Panc1 (cell line): ENCODE results near the gene ASAP2.

ENCODE experiments used
- CTCF ChIP-seq: fragments of 450-650 bp; IDR thresholded peaks from 2 replicates; pipeline ENCODE4 v1.5.1; 2017; ENCODE audit warnings: mild to moderate bottlenecking
- POLR2AphosphoS5 ChIP-seq: IDR thresholded peaks from 2 replicates; pipeline ENCODE4 v1.6.1; 2012; ENCODE audit warnings: mild to moderate bottlenecking, low read depth, low read length, moderate library complexity
- REST ChIP-seq, 2 experiments: IDR thresholded peaks; 2 replicates each; pipeline ENCODE4 v1.6.1; 2011 to 2012; ENCODE audit warnings: low read depth in 2 of 2, control low read depth in 1 of 2, low read length in 1 of 2, mild to moderate bottlenecking in 1 of 2, moderate library complexity in 1 of 2; ENCODE audit not compliant: insufficient read depth in 1 of 2
- SIN3A ChIP-seq: IDR thresholded peaks from 2 replicates; pipeline ENCODE4 v1.6.1; 2012; ENCODE audit warnings: low read depth, mild to moderate bottlenecking, low read length, moderate library complexity, borderline replicate concordance; ENCODE audit not compliant: insufficient read depth

- no peak for TF ChIP-seq CTCF
- TF ChIP-seq POLR2AphosphoS5 = no peak
- TF ChIP-seq SIN3A = no peak
- no peak for TF ChIP-seq REST (IDR thresholded peaks at IDR 0.05; ENCODE audit: insufficient read depth in 1 of 2, low read depth in 2 of 2, low read length in 1 of 2)
Observed at GRCh38 chr2:9249020-9249800, 42.6 kb downstream of the ASAP2 start.
